IPS-20b (cell line): ENCODE data around the gene LIMCH1.

Experiments
- H3K27ac ChIP-seq: one replicate; pipeline ENCODE4 v1.5.1; 2013; ENCODE audit warnings: low read length
- H3K27me3 ChIP-seq: 2 replicates; pipeline ENCODE4 v1.6.1; 2013; ENCODE audit warnings: mild to moderate bottlenecking, low read length, inconsistent platforms; ENCODE audit not compliant: insufficient read depth
- H3K36me3 ChIP-seq: 2 replicates; pipeline ENCODE4 v1.6.1; 2013; ENCODE audit warnings: low read depth, mild to moderate bottlenecking, inconsistent platforms, low read length, moderate library complexity; ENCODE audit not compliant: insufficient read depth
- H3K4me1 ChIP-seq: 2 replicates; pipeline ENCODE4 v1.6.1; 2013; ENCODE audit warnings: mild to moderate bottlenecking, control low read depth, inconsistent platforms, low read length, moderate library complexity; ENCODE audit not compliant: insufficient read depth
- H3K4me3 ChIP-seq: 2 replicates; pipeline ENCODE4 v1.5.1; 2013; ENCODE audit warnings: mild to moderate bottlenecking, low read length, inconsistent platforms
- H3K9ac ChIP-seq: 2 replicates; pipeline ENCODE4 v1.6.1; 2013; ENCODE audit warnings: low read depth, mild to moderate bottlenecking, inconsistent platforms, low read length, moderate library complexity
- H3K9me3 ChIP-seq: 2 replicates; pipeline ENCODE4 v1.6.1; 2013; ENCODE audit warnings: mild to moderate bottlenecking, low read depth, low read length, inconsistent platforms; ENCODE audit not compliant: insufficient read depth

LIMCH1 gene

GRCh38 chr4:41571422-41571821 is 33.5 kb downstream of the LIMCH1 start:
- Histone ChIP-seq H3K9me3 (no peaks in the 10 kb centered on the region), H3K9ac (no peak overlapping the region), H3K4me1 (no peaks in the 10 kb centered on the region), H3K27me3 (no peaks in the 10 kb centered on the region), H3K27ac (no peak overlapping the region), H3K4me3 (no peak overlapping the region), H3K36me3 (no peaks in the 10 kb centered on the region)

GRCh38 chr4:41572516-41572915 is 34.6 kb downstream of the LIMCH1 start:
- no peak overlapping the region for H3K9ac ChIP-seq
- no peaks in the 10 kb centered on the region for H3K4me1 ChIP-seq
- no peak overlapping the region for H3K27ac ChIP-seq
- no peaks in the 10 kb centered on the region for H3K9me3 ChIP-seq
- no peak overlapping the region for H3K4me3 ChIP-seq
- H3K36me3 ChIP-seq: no peaks in the 10 kb centered on the region
- no peaks in the 10 kb centered on the region for H3K27me3 ChIP-seq

- no peak overlapping the region for H3K9ac ChIP-seq
- H3K36me3 ChIP-seq: no peaks in the 10 kb centered on the region
- H3K9me3 ChIP-seq: no peaks in the 10 kb centered on the region
- no peaks in the 10 kb centered on the region for H3K4me1 ChIP-seq
- no peak overlapping the region for H3K4me3 ChIP-seq
- no peaks in the 10 kb centered on the region for H3K27me3 ChIP-seq
- H3K27ac ChIP-seq: no peak overlapping the region
These were observed 35.0 kb downstream of the LIMCH1 start for GRCh38 chr4:41572956-41573355.

- no peaks in the 10 kb centered on the region for H3K36me3 ChIP-seq
- H3K4me3 ChIP-seq: no peak overlapping the region
- H3K9ac ChIP-seq: no peak overlapping the region
- no peaks in the 10 kb centered on the region for H3K9me3 ChIP-seq
- no peaks in the 10 kb centered on the region for H3K27me3 ChIP-seq
- H3K27ac ChIP-seq: no peak overlapping the region
- no peaks in the 10 kb centered on the region for H3K4me1 ChIP-seq
These were observed 35.6 kb downstream of the LIMCH1 start for GRCh38 chr4:41573502-41574001.

- Histone ChIP-seq H3K4me1 (no peaks in the 10 kb centered on the region), H3K27ac (no peak overlapping the region), H3K9ac (no peak overlapping the region), H3K9me3 (no peaks in the 10 kb centered on the region), H3K36me3 (no peaks in the 10 kb centered on the region), H3K4me3 (no peak overlapping the region), H3K27me3 (no peaks in the 10 kb centered on the region)
These were observed 37.2 kb downstream of the LIMCH1 start for GRCh38 chr4:41575207-41575606.

GRCh38 chr4:41575665-41576064 is 37.7 kb downstream of the LIMCH1 start:
- no peaks in the 10 kb centered on the region for H3K9me3 ChIP-seq
- H3K4me3 ChIP-seq: no peak overlapping the region
- no peaks in the 10 kb centered on the region for H3K27me3 ChIP-seq
- no peaks in the 10 kb centered on the region for H3K36me3 ChIP-seq
- no peak overlapping the region for H3K27ac ChIP-seq
- no peak overlapping the region for H3K9ac ChIP-seq
- no peaks in the 10 kb centered on the region for H3K4me1 ChIP-seq

GRCh38 chr4:41579043-41579442 is 41.1 kb downstream of the LIMCH1 start:
- H3K36me3 ChIP-seq: no peaks in the 10 kb centered on the region
- no peak overlapping the region for H3K4me3 ChIP-seq
- H3K27ac ChIP-seq: no peak overlapping the region
- no peak overlapping the region for H3K9ac ChIP-seq
- H3K4me1 ChIP-seq: no peaks in the 10 kb centered on the region
- H3K27me3 ChIP-seq: no peaks in the 10 kb centered on the region
- no peaks in the 10 kb centered on the region for H3K9me3 ChIP-seq

- H3K9ac ChIP-seq: no peak overlapping the region
- H3K27ac ChIP-seq: no peak overlapping the region
- peaks cover 2% of the 10 kb centered on the region; the same call in 1 of the 2 replicates for H3K9me3 ChIP-seq
- H3K27me3 ChIP-seq: no peaks in the 10 kb centered on the region
- no peak overlapping the region for H3K4me3 ChIP-seq
- no peaks in the 10 kb centered on the region for H3K36me3 ChIP-seq
- H3K4me1 ChIP-seq: no peaks in the 10 kb centered on the region
These were observed 41.6 kb downstream of the LIMCH1 start for GRCh38 chr4:41579526-41579925.

GRCh38 chr4:41580007-41580406 is 42.0 kb downstream of the LIMCH1 start:
- Histone ChIP-seq H3K27me3 (no peaks in the 10 kb centered on the region), H3K4me3 (no peak overlapping the region), H3K9me3 (peaks cover 6% of the 10 kb centered on the region; the same call in 1 of the 2 replicates), H3K9ac (no peak overlapping the region), H3K27ac (no peak overlapping the region), H3K4me1 (no peaks in the 10 kb centered on the region), H3K36me3 (no peaks in the 10 kb centered on the region)

GRCh38 chr4:41586675-41587225 is 48.8 kb downstream of the LIMCH1 start:
- no peak overlapping the region for H3K9ac ChIP-seq
- no peak overlapping the region for H3K4me3 ChIP-seq
- no peak overlapping the region for H3K27ac ChIP-seq
- H3K36me3 ChIP-seq: no peaks in the 10 kb centered on the region
- no peaks in the 10 kb centered on the region for H3K4me1 ChIP-seq
- no peaks in the 10 kb centered on the region for H3K27me3 ChIP-seq
- peaks cover 8% of the 10 kb centered on the region; the same call in 1 of the 2 replicates for H3K9me3 ChIP-seq

GRCh38 chr4:41587286-41587685 is 49.3 kb downstream of the LIMCH1 start:
- Histone ChIP-seq H3K4me1 (no peaks in the 10 kb centered on the region), H3K27me3 (no peaks in the 10 kb centered on the region), H3K27ac (no peak overlapping the region), H3K9ac (no peak overlapping the region), H3K4me3 (no peak overlapping the region), H3K36me3 (no peaks in the 10 kb centered on the region), H3K9me3 (peaks cover 8% of the 10 kb centered on the region; the same call in 1 of the 2 replicates)

- H3K4me3 ChIP-seq: no peak overlapping the region
- H3K27me3 ChIP-seq: no peaks in the 10 kb centered on the region
- no peak overlapping the region for H3K27ac ChIP-seq
- H3K9me3 ChIP-seq: no peaks in the 10 kb centered on the region
- H3K36me3 ChIP-seq: no peaks in the 10 kb centered on the region
- H3K4me1 ChIP-seq: no peaks in the 10 kb centered on the region
- H3K9ac ChIP-seq: no peak overlapping the region
These were observed 52.6 kb downstream of the LIMCH1 start for GRCh38 chr4:41590591-41590990.
